Adrenal gland (tissue), 5 donors: ENCODE data around the gene IQCN.

ENCODE experiments used
- CTCF ChIP-seq, 6 experiments: fragments of 450-650 bp in 4 of 6; fragments of 200-600 bp in 2 of 6; sonication (generic) in 1 of 6; IDR thresholded peaks; 1 replicate in 5 of 6; 2 replicates in 1 of 6; pipeline versions ENCODE4 v1.5.1 to v1.8.0; 2016 to 2021; ENCODE audit warnings: antibody characterized with exemption in 6 of 6, mild to moderate bottlenecking in 2 of 6, moderate library complexity in 1 of 6
- POLR2A ChIP-seq, 2 donors: fragments of 450-650 bp; IDR thresholded peaks; one replicate each; pipeline ENCODE4 v1.6.1; 2017; ENCODE audit warnings: antibody characterized with exemption in 2 of 2, mild to moderate bottlenecking in 2 of 2, moderate library complexity in 1 of 2
- donor health status: DM: no; HTN: no; CAD: no.

GRCh38 chr19:18214779-18215433, 59.3 kb downstream of the IQCN start:
- TF ChIP-seq CTCF (IDR thresholded peaks at IDR 0.05) = no peak
- TF ChIP-seq POLR2A (IDR thresholded peaks at IDR 0.05) = no peak
